ENCODE measurements around the gene ARID5B. TPM values are rescaled to one million over a fixed set of nuclear protein-coding genes. Genes with fewer than 3 reads are reported as not detected.

Gene ARID5B
- total RNA-seq, 2 experiments from 2014 or later, result 49.2 to 51.3 TPM

- H3K4me3 Mint-ChIP-seq, result no peak overlapping the region
- ATAC-seq (ENCODE audit: poor library complexity) (no peak), DNase-seq (peak in 1 of 14 experiments; percentile 19)
- Histone ChIP-seq H3K36me3 (ENCODE audit: insufficient read depth, low read length) (peaks cover 22% of the 10 kb centered on the region), H3K4me1 (ENCODE audit: insufficient read depth, low read length) (peaks cover 8% of the 10 kb centered on the region), H3K27ac (ENCODE audit: low read depth in 1 of 2, low read length in 2 of 2) (no peak overlapping the region), H3K9me3 (ENCODE audit: control insufficient read depth in 1 of 2, insufficient read depth in 1 of 2, low read length in 2 of 2) (no peaks in the 10 kb centered on the region), H3K4me3 (ENCODE audit: low read length) (no peak overlapping the region), H3K27me3 (ENCODE audit: control insufficient read depth in 1 of 2, insufficient read depth in 2 of 2, low read length in 2 of 2) (no peaks in the 10 kb centered on the region)
- ChIA-PET CTCF (interaction anchor here (0.7 kb wide), 2 partner anchors 68 to 1421 kb away, joined by 3 to 4 read pairs; no protein-coding TSS in a partner anchor), POLR2A (no interaction called here)
- H3K4me1 Mint-ChIP-seq (ENCODE audit: low read depth), result peaks cover 79% of the 10 kb centered on the region
- H3K27me3 Mint-ChIP-seq, result no peaks in the 10 kb centered on the region
- H3K36me3 Mint-ChIP-seq (ENCODE audit: low read depth), result peaks cover 84% of the 10 kb centered on the region
- intact Hi-C loops (cut with DNase I, micrococcal nuclease), result no loop called here
- H3K9me3 Mint-ChIP-seq, result no peaks in the 10 kb centered on the region
- peak overlapping the region; percentile 71 for H3K27ac Mint-ChIP-seq
- TF ChIP-seq, protein P1, sequence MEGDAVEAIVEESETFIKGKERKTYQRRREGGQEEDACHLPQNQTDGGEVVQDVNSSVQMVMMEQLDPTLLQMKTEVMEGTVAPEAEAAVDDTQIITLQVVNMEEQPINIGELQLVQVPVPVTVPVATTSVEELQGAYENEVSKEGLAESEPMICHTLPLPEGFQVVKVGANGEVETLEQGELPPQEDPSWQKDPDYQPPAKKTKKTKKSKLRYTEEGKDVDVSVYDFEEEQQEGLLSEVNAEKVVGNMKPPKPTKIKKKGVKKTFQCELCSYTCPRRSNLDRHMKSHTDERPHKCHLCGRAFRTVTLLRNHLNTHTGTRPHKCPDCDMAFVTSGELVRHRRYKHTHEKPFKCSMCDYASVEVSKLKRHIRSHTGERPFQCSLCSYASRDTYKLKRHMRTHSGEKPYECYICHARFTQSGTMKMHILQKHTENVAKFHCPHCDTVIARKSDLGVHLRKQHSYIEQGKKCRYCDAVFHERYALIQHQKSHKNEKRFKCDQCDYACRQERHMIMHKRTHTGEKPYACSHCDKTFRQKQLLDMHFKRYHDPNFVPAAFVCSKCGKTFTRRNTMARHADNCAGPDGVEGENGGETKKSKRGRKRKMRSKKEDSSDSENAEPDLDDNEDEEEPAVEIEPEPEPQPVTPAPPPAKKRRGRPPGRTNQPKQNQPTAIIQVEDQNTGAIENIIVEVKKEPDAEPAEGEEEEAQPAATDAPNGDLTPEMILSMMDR (IDR thresholded peaks at IDR 0.05), result no peak
Observed at GRCh38 chr10:62000037-62000603, 98.6 kb downstream of the ARID5B start.

- no peaks in the 10 kb centered on the region for H3K27me3 ChIP-seq (ENCODE audit: control insufficient read depth in 1 of 2, insufficient read depth in 2 of 2, low read length in 2 of 2)
- Mint-ChIP-seq H3K9me3 (no peaks in the 10 kb centered on the region), H3K36me3 (ENCODE audit: low read depth) (peaks cover 90% of the 10 kb centered on the region), H3K4me3 (no peak overlapping the region), H3K27me3 (no peaks in the 10 kb centered on the region), H3K27ac (no peak overlapping the region), H3K4me1 (ENCODE audit: low read depth) (peaks cover 79% of the 10 kb centered on the region)
- ChIA-PET CTCF (interaction anchor here (0.7 to 1.3 kb wide), 3 partner anchors 46 to 1421 kb away, joined by 3 to 4 read pairs (median 3); no protein-coding TSS in a partner anchor), POLR2A (no interaction called here)
- H3K4me3 ChIP-seq (ENCODE audit: low read length), result no peak overlapping the region
- intact Hi-C loops (cut with DNase I, micrococcal nuclease), result no loop called here
- H3K36me3 ChIP-seq (ENCODE audit: insufficient read depth, low read length), result peaks cover 23% of the 10 kb centered on the region
- no peaks in the 10 kb centered on the region for H3K9me3 ChIP-seq (ENCODE audit: control insufficient read depth in 1 of 2, insufficient read depth in 1 of 2, low read length in 2 of 2)
- H3K4me1 ChIP-seq (ENCODE audit: insufficient read depth, low read length), result peaks cover 8% of the 10 kb centered on the region
- TF ChIP-seq, protein P1 (IDR thresholded peaks at IDR 0.05), result no peak
- ATAC-seq (ENCODE audit: poor library complexity), result no peak
- no peak overlapping the region for H3K27ac ChIP-seq (ENCODE audit: low read depth in 1 of 2, low read length in 2 of 2)
- DNase-seq, result no peak
Observed at GRCh38 chr10:62000726-62001125, 99.2 kb downstream of the ARID5B start.

DNA sequence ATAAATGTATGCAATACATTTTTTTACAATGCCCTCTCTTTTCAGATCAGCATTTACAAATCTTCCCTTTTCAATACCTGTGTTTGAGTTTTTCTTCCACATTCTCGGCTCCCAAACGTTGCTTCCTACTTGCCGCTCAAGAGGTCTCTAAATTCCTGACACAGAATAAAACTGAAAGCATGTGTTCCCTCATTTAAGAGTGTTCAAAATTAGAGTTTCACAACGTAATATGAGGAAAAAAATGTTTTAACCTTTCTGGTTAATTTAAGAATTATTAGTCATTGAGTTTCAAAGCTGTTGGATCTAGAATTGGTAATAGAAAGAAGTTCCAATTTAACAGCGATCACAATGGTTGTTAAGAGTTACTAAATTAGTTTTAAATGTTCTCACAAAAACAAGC, 100.4 kb downstream of the ARID5B start:
- intact Hi-C loops (cut with DNase I, micrococcal nuclease), result no loop called here
- Mint-ChIP-seq H3K4me3 (no peak overlapping the region), H3K27me3 (no peaks in the 10 kb centered on the region), H3K27ac (no peak overlapping the region), H3K4me1 (ENCODE audit: low read depth) (peaks cover 84% of the 10 kb centered on the region), H3K9me3 (no peaks in the 10 kb centered on the region), H3K36me3 (ENCODE audit: low read depth) (peaks cover 95% of the 10 kb centered on the region)
- no peak for ATAC-seq (ENCODE audit: poor library complexity)
- H3K4me3 ChIP-seq (ENCODE audit: low read length), result no peak overlapping the region
- POLR2A ChIA-PET, result no interaction called here
- no peaks in the 10 kb centered on the region for H3K27me3 ChIP-seq (ENCODE audit: control insufficient read depth in 1 of 2, insufficient read depth in 2 of 2, low read length in 2 of 2)
- H3K4me1 ChIP-seq (ENCODE audit: insufficient read depth, low read length), result peaks cover 8% of the 10 kb centered on the region
- TF ChIP-seq, protein P1 (IDR thresholded peaks at IDR 0.05), result no peak
- H3K27ac ChIP-seq (ENCODE audit: low read depth in 1 of 2, low read length in 2 of 2), result no peak overlapping the region
- no peaks in the 10 kb centered on the region for H3K9me3 ChIP-seq (ENCODE audit: control insufficient read depth in 1 of 2, insufficient read depth in 1 of 2, low read length in 2 of 2)
- CTCF ChIA-PET, result interaction anchor here (1.3 kb wide), 1 partner anchor 44 kb away, joined by 3 read pairs; no protein-coding TSS in a partner anchor
- peaks cover 29% of the 10 kb centered on the region for H3K36me3 ChIP-seq (ENCODE audit: insufficient read depth, low read length)
- DNase-seq, result no peak
